ENCODE results near the gene ARHGAP18. TPM values are rescaled to one million over a fixed set of nuclear protein-coding genes. Genes with fewer than 3 reads are reported as not detected.
A peak's percentile ranks its signal among the peaks of the same experiment; 100 is the strongest.

ARHGAP18 gene
- total and polyA plus RNA-seq, 7 donors = 1.6 to 6.8 (median 5.5) TPM

DNA sequence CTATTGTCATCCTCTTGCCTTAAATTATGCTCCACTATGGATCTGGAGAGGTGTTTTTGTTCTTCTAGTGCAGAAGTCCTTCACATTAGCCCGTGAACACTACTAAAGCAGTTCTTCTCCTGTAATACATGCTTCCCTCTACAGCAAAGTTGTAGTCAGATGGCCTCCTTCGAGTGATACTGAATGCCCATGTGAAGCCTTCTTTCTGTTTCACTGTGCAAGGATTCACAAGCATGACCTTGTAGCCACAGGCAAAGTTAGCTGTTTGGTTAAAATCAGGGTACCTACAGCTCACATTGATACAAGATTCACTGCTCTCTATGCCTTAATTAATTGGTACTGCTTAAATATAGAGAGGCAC, 47.6 kb downstream of the ARHGAP18 start:
- no peaks in the 10 kb centered on the region for H3K9me3 ChIP-seq
- H3K36me3 ChIP-seq (ENCODE audit: insufficient read depth in 1 of 2, low read depth in 1 of 2) = no peaks in the 10 kb centered on the region
- no peak overlapping the region for H3K27ac ChIP-seq
- H3K4me3 ChIP-seq = no peak overlapping the region
- DNase-seq (no peak), ATAC-seq (peak in 1 of 4 donors; percentile 33)
- intact Hi-C loops (cut with DNase I) = no loop called here
- peaks cover 17% of the 10 kb centered on the region for H3K4me1 ChIP-seq
- WGBS, 3 donors = 61 to 74% (median 69%) methylated on average over 2 of the region's 2 CpGs
- no peaks in the 10 kb centered on the region for H3K27me3 ChIP-seq (ENCODE audit: insufficient read depth in 3 of 3, low read length in 2 of 3)
- TF ChIP-seq, protein P1, sequence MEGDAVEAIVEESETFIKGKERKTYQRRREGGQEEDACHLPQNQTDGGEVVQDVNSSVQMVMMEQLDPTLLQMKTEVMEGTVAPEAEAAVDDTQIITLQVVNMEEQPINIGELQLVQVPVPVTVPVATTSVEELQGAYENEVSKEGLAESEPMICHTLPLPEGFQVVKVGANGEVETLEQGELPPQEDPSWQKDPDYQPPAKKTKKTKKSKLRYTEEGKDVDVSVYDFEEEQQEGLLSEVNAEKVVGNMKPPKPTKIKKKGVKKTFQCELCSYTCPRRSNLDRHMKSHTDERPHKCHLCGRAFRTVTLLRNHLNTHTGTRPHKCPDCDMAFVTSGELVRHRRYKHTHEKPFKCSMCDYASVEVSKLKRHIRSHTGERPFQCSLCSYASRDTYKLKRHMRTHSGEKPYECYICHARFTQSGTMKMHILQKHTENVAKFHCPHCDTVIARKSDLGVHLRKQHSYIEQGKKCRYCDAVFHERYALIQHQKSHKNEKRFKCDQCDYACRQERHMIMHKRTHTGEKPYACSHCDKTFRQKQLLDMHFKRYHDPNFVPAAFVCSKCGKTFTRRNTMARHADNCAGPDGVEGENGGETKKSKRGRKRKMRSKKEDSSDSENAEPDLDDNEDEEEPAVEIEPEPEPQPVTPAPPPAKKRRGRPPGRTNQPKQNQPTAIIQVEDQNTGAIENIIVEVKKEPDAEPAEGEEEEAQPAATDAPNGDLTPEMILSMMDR (IDR thresholded peaks at IDR 0.05) = no peak

DNA sequence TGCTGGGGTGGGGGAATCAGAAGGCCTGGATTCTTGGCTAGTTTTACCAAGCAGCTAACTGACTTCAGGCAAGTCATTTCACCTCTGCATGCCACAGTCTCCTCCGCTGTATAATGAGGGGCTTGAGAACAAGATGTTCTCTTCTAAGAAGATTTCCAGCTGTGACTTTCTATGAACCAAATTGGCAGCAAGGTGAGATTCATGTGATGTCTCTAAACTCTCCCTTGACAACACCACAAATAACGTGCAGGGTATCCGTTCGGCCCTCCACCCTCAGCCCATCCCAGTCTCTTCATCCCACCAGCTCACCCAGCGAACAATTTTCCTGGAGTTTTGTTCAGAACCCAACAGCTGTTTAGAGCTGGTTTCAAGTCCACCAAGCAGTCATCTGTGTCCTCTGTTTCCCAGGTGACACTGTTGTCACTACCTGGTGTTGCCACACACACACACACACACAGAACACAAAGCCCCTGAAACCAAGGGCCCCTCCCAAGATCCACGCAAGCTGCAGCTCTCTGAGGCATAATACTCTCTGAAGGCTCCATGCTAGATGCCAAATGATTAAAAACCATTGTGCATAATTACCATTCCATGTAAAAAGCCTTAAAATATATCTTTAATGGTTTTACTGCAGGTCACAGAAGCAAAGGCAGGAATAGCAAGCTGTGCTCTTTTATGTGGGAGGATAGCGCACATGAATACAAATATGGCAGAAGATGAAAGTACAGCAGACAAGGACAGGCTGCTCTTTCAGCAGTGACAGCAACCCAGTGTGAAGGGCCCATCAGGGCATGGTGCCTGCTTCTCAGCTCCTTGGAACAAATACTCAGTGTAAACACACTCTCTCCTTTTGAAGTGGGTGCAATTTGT, 48.2 kb downstream of the ARHGAP18 start:
- WGBS, 3 donors = 36 to 81% (median 55%) methylated on average over 7 of the region's 7 CpGs
- peaks cover 23% of the 10 kb centered on the region for H3K4me1 ChIP-seq
- DNase-seq (no peak), ATAC-seq (peak in 3 of 4 donors; percentile 48 to 74 (median 67))
- no peak overlapping the region for H3K4me3 ChIP-seq
- no peaks in the 10 kb centered on the region for H3K36me3 ChIP-seq (ENCODE audit: insufficient read depth in 1 of 2, low read depth in 1 of 2)
- no peaks in the 10 kb centered on the region for H3K9me3 ChIP-seq
- no peaks in the 10 kb centered on the region for H3K27me3 ChIP-seq (ENCODE audit: insufficient read depth in 3 of 3, low read length in 2 of 3)
- TF ChIP-seq, protein P1 (IDR thresholded peaks at IDR 0.05) = no peak
- intact Hi-C loops (cut with DNase I) = no loop called here
- H3K27ac ChIP-seq = no peak overlapping the region

DNA sequence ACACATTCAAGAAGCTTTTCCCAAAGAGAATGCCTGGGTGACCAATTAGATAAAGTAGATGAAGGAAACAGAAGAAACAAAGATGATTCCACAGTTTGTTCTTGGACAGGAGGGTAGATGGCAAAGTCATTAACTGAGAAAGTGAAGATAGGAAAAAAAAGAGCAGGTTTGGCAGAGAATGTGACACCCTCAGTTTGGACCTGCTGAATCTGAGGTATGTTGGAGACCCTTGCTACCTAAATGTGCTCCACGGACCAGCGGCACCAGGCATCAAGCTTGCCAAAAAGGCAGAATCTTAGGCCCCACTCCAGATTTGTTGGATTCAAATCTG, 49.7 kb downstream of the ARHGAP18 start:
- TF ChIP-seq, protein P1 (IDR thresholded peaks at IDR 0.05) = no peak
- peak overlapping the region; percentile 28 for H3K4me3 ChIP-seq
- H3K9me3 ChIP-seq = no peaks in the 10 kb centered on the region
- DNase-seq = no peak
- 45 to 71% (median 54%) methylated on average over 2 of the region's 2 CpGs for WGBS, 3 donors
- H3K36me3 ChIP-seq (ENCODE audit: insufficient read depth in 1 of 2, low read depth in 1 of 2) = no peaks in the 10 kb centered on the region
- intact Hi-C loops (cut with DNase I) = no loop called here
- ATAC-seq = no peak
- H3K27ac ChIP-seq = peak overlapping the region; percentile 2
- H3K27me3 ChIP-seq (ENCODE audit: insufficient read depth in 3 of 3, low read length in 2 of 3) = no peaks in the 10 kb centered on the region
- H3K4me1 ChIP-seq = peaks cover 30% of the 10 kb centered on the region

DNA sequence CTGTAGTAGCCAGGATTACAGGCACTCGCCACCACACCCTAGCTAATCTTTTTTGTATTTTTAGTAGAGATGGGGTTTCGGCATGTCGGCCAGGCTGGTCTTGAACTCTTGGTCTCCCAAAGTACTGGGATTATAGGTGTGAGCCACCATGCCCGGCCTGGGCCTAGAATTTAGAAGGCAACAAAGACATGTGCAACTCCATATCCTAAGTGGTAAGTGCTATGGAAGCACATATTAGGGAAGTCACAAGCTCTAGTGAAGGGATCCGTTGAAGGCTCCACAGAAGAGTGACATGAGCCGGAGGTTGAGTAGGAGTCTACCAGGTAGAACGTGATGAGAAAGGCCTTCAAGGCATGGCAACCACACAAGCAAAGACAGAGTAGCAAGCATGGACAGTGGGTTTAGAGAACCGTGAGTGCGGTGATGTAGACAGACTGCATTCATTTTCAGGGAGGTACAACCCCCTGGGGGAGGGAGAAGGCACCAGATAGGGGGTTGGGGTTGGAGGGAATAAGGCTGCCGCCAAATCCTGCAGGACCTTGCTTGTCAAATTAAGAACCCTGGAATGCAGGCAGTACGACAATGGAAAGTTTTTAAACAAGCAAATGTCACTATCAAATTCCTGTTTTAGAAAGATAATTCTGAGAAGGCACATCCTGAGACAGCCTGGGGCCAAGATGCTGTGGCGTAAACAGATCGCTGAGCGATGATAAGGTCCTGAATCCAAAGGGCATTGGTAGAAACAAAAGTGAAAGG, 50.2 kb downstream of the ARHGAP18 start:
- Histone ChIP-seq H3K9me3 (no peaks in the 10 kb centered on the region), H3K27ac (peak overlapping the region; percentile 2), H3K36me3 (ENCODE audit: insufficient read depth in 1 of 2, low read depth in 1 of 2) (no peaks in the 10 kb centered on the region), H3K4me3 (peak overlapping the region; percentile 28), H3K4me1 (peaks cover 30% of the 10 kb centered on the region), H3K27me3 (ENCODE audit: insufficient read depth in 3 of 3, low read length in 2 of 3) (no peaks in the 10 kb centered on the region)
- no peak for DNase-seq
- ATAC-seq = no peak
- 81 to 82% (median 82%) methylated on average over 14 of the region's 14 CpGs for WGBS, 3 donors
- TF ChIP-seq, protein P1 (IDR thresholded peaks at IDR 0.05) = no peak
- intact Hi-C loops (cut with DNase I) = no loop called here

Measured in psoas muscle (tissue), 8 donors.